HEK293T (cell line): ENCODE measurements around the gene CENPT.

Experiments used
- CTCF ChIA-PET: fragments of 350-600 bp; formaldehyde crosslinking; extraction: SDS; loops from one replicate; lab custom pipeline; 2021; ENCODE audit warnings: antibody characterized with exemption, inconsistent platforms; lab: Yijun Ruan, JAX
- POLR2A ChIA-PET: fragments of 350-600 bp; formaldehyde crosslinking; extraction: SDS; loops from one replicate; lab custom pipeline; 2020; ENCODE audit warnings: antibody characterized with exemption, inconsistent platforms; lab: Yijun Ruan, JAX
- DNase-seq: peaks from one replicate; pipeline ENCODE4 v3.0.0; 2012; ENCODE audit warnings: mixed read lengths; ENCODE audit errors: extremely low spot score
- ARNT ChIP-seq: fragments of 450-650 bp; IDR thresholded peaks from 2 replicates; pipeline ENCODE4 v1.6.1; 2017; ENCODE audit warnings: mild to moderate bottlenecking
- BHLHE40 ChIP-seq: fragments of 450-650 bp; IDR thresholded peaks from 2 replicates; pipeline ENCODE4 v1.6.1; 2016; ENCODE audit warnings: mild to moderate bottlenecking, moderate library complexity, borderline replicate concordance
- CTBP1 ChIP-seq: fragments of 450-650 bp; IDR thresholded peaks from 2 replicates; pipeline ENCODE4 v1.6.1; 2016; ENCODE audit warnings: borderline replicate concordance
- ELF4 ChIP-seq: fragments of 450-650 bp; IDR thresholded peaks from 2 replicates; pipeline ENCODE4 v1.6.1; 2017; ENCODE audit warnings: antibody characterized with exemption
- FOXA1 ChIP-seq: fragments of 450-650 bp; IDR thresholded peaks from 2 replicates; pipeline ENCODE4 v1.6.1; 2016; ENCODE audit warnings: mild to moderate bottlenecking
- FOXK2 ChIP-seq: fragments of 450-650 bp; IDR thresholded peaks from 2 replicates; pipeline ENCODE4 v1.6.1; 2016; ENCODE audit warnings: mild to moderate bottlenecking
- FOXM1 ChIP-seq: fragments of 450-650 bp; IDR thresholded peaks from 2 replicates; pipeline ENCODE4 v1.6.1; 2017; ENCODE audit warnings: mild to moderate bottlenecking, borderline replicate concordance
- HDGF ChIP-seq: fragments of 450-650 bp; IDR thresholded peaks from 2 replicates; pipeline ENCODE4 v1.6.1; 2017; ENCODE audit warnings: antibody characterized with exemption, borderline replicate concordance
- L3MBTL2 ChIP-seq: fragments of 450-650 bp; conservative IDR thresholded peaks from 2 replicates; pipeline ENCODE4 v1.6.1; 2016; ENCODE audit warnings: mild to moderate bottlenecking
- LEF1 ChIP-seq: fragments of 450-650 bp; IDR thresholded peaks from 2 replicates; pipeline ENCODE4 v1.6.1; 2017; ENCODE audit warnings: mild to moderate bottlenecking, borderline replicate concordance
- NFRKB ChIP-seq: fragments of 450-650 bp; IDR thresholded peaks from 2 replicates; pipeline ENCODE4 v1.6.1; 2016; ENCODE audit warnings: mild to moderate bottlenecking, moderate library complexity
- PKNOX1 ChIP-seq: fragments of 450-650 bp; IDR thresholded peaks from 2 replicates; pipeline ENCODE4 v1.6.1; 2016
- SP1 ChIP-seq: fragments of 450-650 bp; IDR thresholded peaks from 2 replicates; pipeline ENCODE4 v1.6.1; 2017
- SUZ12 ChIP-seq: fragments of 450-650 bp; IDR thresholded peaks from 2 replicates; pipeline ENCODE4 v1.6.1; 2016; ENCODE audit warnings: mild to moderate bottlenecking
- TARDBP ChIP-seq: fragments of 450-650 bp; IDR thresholded peaks from 2 replicates; pipeline ENCODE4 v1.6.1; 2016
- ZNF384 ChIP-seq: fragments of 450-650 bp; IDR thresholded peaks from 2 replicates; pipeline ENCODE4 v1.6.1; 2016

CENPT gene

GRCh38 chr16:67883146-67883871, 35.8 kb upstream of the CENPT start:
- POLR2A ChIA-PET: interaction anchor here (1.2 to 1.7 kb wide), 5 partner anchors 9 to 52 kb away, joined by 3 to 4 read pairs (median 4); no protein-coding TSS in a partner anchor
- DNase-seq: no peak
- TF ChIP-seq L3MBTL2 (no peak), FOXK2 (no peak), FOXM1 (no peak), ZNF384 (no peak), PKNOX1 (no peak)
- CTCF ChIA-PET: interaction anchor here (0.6 to 2.3 kb wide), 15 partner anchors 9 to 233 kb away, joined by 3 to 8 read pairs (median 5); partner anchors contain the start of genes CTRL and EDC4

GRCh38 chr16:67882374-67883145, 35.1 kb upstream of the CENPT start:
- ChIA-PET CTCF (interaction anchor here (0.7 to 2.3 kb wide), 4 partner anchors 14 to 66 kb away, joined by 5 to 8 read pairs (median 5); no protein-coding TSS in a partner anchor), POLR2A (interaction anchor here (0.6 to 1.7 kb wide), 5 partner anchors 9 to 53 kb away, joined by 3 to 6 read pairs (median 4); partner anchors contain the start of gene EDC4)
- DNase-seq: no peak
- TF ChIP-seq SP1: no peak
- TF ChIP-seq NFRKB: no peak
- TF ChIP-seq BHLHE40: no peak
- TF ChIP-seq TARDBP: no peak
- TF ChIP-seq FOXK2: no peak
- TF ChIP-seq HDGF: no peak
- TF ChIP-seq LEF1: no peak
- TF ChIP-seq L3MBTL2: no peak

- POLR2A ChIA-PET: interaction anchor here (1.1 to 1.4 kb wide), 3 partner anchors 9 to 35 kb away, joined by 3 to 6 read pairs (median 3); partner anchors contain the start of genes EDC4 and NUTF2
- CTCF ChIA-PET: interaction anchor here (0.5 kb wide), 1 partner anchor 57 kb away, joined by 3 read pairs; no protein-coding TSS in a partner anchor
- no peak for DNase-seq
- TF ChIP-seq SP1 (no peak), ZNF384 (no peak), BHLHE40 (no peak), TARDBP (no peak), HDGF (no peak), PKNOX1 (no peak), FOXK2 (no peak), ELF4 (no peak), CTBP1 (no peak), NFRKB (no peak), FOXA1 (no peak), SUZ12 (no peak), LEF1 (no peak), L3MBTL2 (no peak)
Measured at GRCh38 chr16:67881621-67882161, 34.2 kb upstream of the CENPT start.

- DNase-seq: no peak
- ChIA-PET POLR2A (interaction anchor here (1.4 kb wide), 1 partner anchor 34 kb away, joined by 3 read pairs; the partner anchor contains the start of gene NUTF2), CTCF (no interaction called here)
- TF ChIP-seq ARNT: no peak
- no peak for TF ChIP-seq L3MBTL2
Measured at GRCh38 chr16:67880584-67880983, 33.1 kb upstream of the CENPT start.

- CTCF ChIA-PET: interaction anchor here (1.4 kb wide), 1 partner anchor 48 kb away, joined by 4 read pairs; no protein-coding TSS in a partner anchor
- POLR2A ChIA-PET: no interaction called here
- no peak for DNase-seq
- no peak for TF ChIP-seq ELF4
- TF ChIP-seq HDGF: no peak
Measured at GRCh38 chr16:67879936-67880335, 32.4 kb upstream of the CENPT start.

GRCh38 chr16:67879462-67879861, 32.0 kb upstream of the CENPT start:
- POLR2A ChIA-PET: interaction anchor here (1.5 kb wide), 1 partner anchor 8 kb away, joined by 3 read pairs; no protein-coding TSS in a partner anchor
- CTCF ChIA-PET: interaction anchor here (1.4 kb wide), 1 partner anchor 49 kb away, joined by 4 read pairs; no protein-coding TSS in a partner anchor
- no peak for TF ChIP-seq LEF1
- no peak for TF ChIP-seq HDGF
- TF ChIP-seq FOXK2: no peak
- no peak for TF ChIP-seq L3MBTL2
- TF ChIP-seq PKNOX1: no peak
- TF ChIP-seq SP1: no peak
- no peak for TF ChIP-seq SUZ12
- no peak for TF ChIP-seq ZNF384
- TF ChIP-seq TARDBP: no peak
- TF ChIP-seq NFRKB: no peak
- TF ChIP-seq FOXA1: no peak
- no peak for TF ChIP-seq FOXM1
- no peak for TF ChIP-seq ARNT
- no peak for TF ChIP-seq CTBP1
- TF ChIP-seq BHLHE40: no peak
- no peak for DNase-seq
